Measurements from ENCODE around the gene TIMM13. TPM values are rescaled to one million over a fixed set of nuclear protein-coding genes. Genes with fewer than 3 reads are reported as not detected.

TIMM13 gene
- total and polyA plus RNA-seq, 2 donors (not counting 3 experiments of a cell fraction or from before 2014, with no cell fraction given), result 154 to 160 TPM

DNA sequence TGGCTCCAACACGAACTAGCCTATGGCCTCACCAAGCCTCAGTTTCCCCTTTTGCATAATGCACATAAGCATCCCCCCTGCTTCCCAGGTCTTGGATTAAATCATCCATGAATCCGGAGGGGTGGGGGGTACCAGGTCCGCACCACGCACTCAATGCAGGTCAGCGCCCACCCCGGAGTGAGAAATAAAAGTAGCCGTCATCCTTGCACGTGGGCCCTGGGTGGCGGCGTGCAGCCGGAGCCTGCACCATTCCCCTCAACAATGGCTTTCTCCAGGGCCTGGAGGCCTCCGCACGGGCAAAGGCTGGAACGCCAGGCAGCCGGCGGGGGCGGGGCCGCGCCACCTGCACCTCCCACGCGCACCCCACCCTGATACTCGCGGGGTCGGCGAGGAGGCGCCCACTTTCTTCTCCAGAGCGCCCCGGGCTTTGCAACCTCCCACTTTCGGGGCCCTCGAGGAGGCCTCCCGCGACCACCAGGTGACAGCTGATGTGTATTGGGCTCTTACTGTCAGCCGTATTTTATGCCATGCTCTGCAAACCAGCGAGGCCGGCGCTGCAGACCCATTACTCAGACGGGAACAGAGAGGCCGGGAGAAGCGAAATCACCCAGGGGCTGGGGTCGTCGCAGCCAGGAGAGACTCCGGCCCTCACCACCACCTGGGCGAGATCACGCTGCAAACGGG lies 47.8 kb upstream of the TIMM13 start:
- H3K79me2 ChIP-seq (ENCODE audit: control insufficient read depth, insufficient read depth, low read length), result peaks cover 34% of the 10 kb centered on the region
- H3K9ac ChIP-seq (replicated peaks; ENCODE audit: extremely low read depth, insufficient read depth, low read length), result peak overlapping the region; percentile 71
- peak overlapping the region; percentile 86 for H3K27ac ChIP-seq (ENCODE audit: insufficient read depth, low read depth, low read length)
- intact Hi-C loops (cut with micrococcal nuclease), result no loop called here
- H4K20me1 ChIP-seq (replicated peaks; ENCODE audit: control insufficient read depth, extremely low read depth, insufficient read depth, low read length), result no peaks in the 10 kb centered on the region
- no peaks in the 10 kb centered on the region for H3K9me3 ChIP-seq (replicated peaks; ENCODE audit: control insufficient read depth, insufficient read depth, low read length)
- H3K9me1 ChIP-seq (replicated peaks; ENCODE audit: control insufficient read depth, extremely low read depth, insufficient read depth, low read length), result no peaks in the 10 kb centered on the region
- no TSS peak for BruUV-seq (replicated peaks)
- peak overlapping the region; percentile 45 to 70 (median 65) for H3K4me3 ChIP-seq (replicated peaks in 1 of 3; ENCODE audit: insufficient read depth in 1 of 3, low read depth in 1 of 3, low read length in 3 of 3)
- dilution Hi-C loops (cut with MboI; ENCODE audit: extremely low pct_ligation_motif_present, low sequenced_read_pairs), result no loop called here
- H3K4me1 ChIP-seq (ENCODE audit: control insufficient read depth, extremely low read depth, insufficient read depth, low read length), result peaks cover 19% of the 10 kb centered on the region
- FAIRE-seq, result no peak
- no peaks in the 10 kb centered on the region for H3K27me3 ChIP-seq (ENCODE audit: control insufficient read depth in 2 of 2, insufficient read depth in 2 of 2, low read length in 2 of 2)
- POLR2A ChIA-PET, result interaction anchor here (0.6 to 5.5 kb wide), 44 partner anchors 7 to 475 kb away, joined by 3 to 253 read pairs (median 10); partner anchors contain the start of genes AP3D1, LMNB2, SGTA and TIMM13
- peak; percentile 66 for DNase-seq (ENCODE audit: low read depth, low spot score)
- H2AFZ ChIP-seq (ENCODE audit: low read depth, low read length), result peak overlapping the region; percentile 26
- H3K36me3 ChIP-seq (ENCODE audit: control insufficient read depth in 2 of 2, extremely low read depth in 1 of 2, insufficient read depth in 2 of 2, low read length in 2 of 2), result peaks cover 5 to 7% of the 10 kb centered on the region in 2 experiments
- CTCF ChIA-PET, result interaction anchor here (0.8 to 11.2 kb wide), 11 partner anchors 9 to 161 kb away, joined by 3 to 209 read pairs (median 7); partner anchors contain the start of gene LMNB2
- TF ChIP-seq, protein P1, sequence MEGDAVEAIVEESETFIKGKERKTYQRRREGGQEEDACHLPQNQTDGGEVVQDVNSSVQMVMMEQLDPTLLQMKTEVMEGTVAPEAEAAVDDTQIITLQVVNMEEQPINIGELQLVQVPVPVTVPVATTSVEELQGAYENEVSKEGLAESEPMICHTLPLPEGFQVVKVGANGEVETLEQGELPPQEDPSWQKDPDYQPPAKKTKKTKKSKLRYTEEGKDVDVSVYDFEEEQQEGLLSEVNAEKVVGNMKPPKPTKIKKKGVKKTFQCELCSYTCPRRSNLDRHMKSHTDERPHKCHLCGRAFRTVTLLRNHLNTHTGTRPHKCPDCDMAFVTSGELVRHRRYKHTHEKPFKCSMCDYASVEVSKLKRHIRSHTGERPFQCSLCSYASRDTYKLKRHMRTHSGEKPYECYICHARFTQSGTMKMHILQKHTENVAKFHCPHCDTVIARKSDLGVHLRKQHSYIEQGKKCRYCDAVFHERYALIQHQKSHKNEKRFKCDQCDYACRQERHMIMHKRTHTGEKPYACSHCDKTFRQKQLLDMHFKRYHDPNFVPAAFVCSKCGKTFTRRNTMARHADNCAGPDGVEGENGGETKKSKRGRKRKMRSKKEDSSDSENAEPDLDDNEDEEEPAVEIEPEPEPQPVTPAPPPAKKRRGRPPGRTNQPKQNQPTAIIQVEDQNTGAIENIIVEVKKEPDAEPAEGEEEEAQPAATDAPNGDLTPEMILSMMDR (IDR thresholded peaks at IDR 0.05; ENCODE audit: extremely low read depth in 1 of 2, insufficient read depth in 1 of 2, low read depth in 1 of 2, low read length in 2 of 2), result no peak
- TF ChIP-seq, protein P2, sequence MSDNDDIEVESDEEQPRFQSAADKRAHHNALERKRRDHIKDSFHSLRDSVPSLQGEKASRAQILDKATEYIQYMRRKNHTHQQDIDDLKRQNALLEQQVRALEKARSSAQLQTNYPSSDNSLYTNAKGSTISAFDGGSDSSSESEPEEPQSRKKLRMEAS (IDR thresholded peaks at IDR 0.05; ENCODE audit: insufficient read depth, insufficient read length), result peak; percentile 31
- TF ChIP-seq GATA2 (IDR thresholded peaks at IDR 0.05; ENCODE audit: insufficient read depth, insufficient read length, low read depth, low read length) (no peak), EZH2 (IDR thresholded peaks at IDR 0.05; ENCODE audit: borderline replicate concordance, low read depth, low read length, severe bottlenecking) (no peak), JUN (IDR thresholded peaks at IDR 0.05; ENCODE audit: borderline replicate concordance, insufficient read depth, insufficient read length, low read depth) (no peak), FOS (IDR thresholded peaks at IDR 0.05; ENCODE audit: borderline replicate concordance, insufficient read depth, low read length) (no peak)
- H3K4me2 ChIP-seq (ENCODE audit: insufficient read depth, low read length), result peak overlapping the region; percentile 83

All from endothelial cell of umbilical vein (primary cell).